ENCODE measurements around the gene MAML1. TPM values are rescaled to one million over a fixed set of nuclear protein-coding genes. Genes with fewer than 3 reads are reported as not detected.
A peak's percentile ranks its signal among the peaks of the same experiment; 100 is the strongest.
"Not testable (repeated sequence)": the region's sequence is repeated elsewhere in the genome, so short reads cannot be mapped to it uniquely, and the experiment has no call there.

The MAML1 gene
- total RNA-seq, 2 donors from 2014 or later = 26.9 to 28.0 TPM

DNA sequence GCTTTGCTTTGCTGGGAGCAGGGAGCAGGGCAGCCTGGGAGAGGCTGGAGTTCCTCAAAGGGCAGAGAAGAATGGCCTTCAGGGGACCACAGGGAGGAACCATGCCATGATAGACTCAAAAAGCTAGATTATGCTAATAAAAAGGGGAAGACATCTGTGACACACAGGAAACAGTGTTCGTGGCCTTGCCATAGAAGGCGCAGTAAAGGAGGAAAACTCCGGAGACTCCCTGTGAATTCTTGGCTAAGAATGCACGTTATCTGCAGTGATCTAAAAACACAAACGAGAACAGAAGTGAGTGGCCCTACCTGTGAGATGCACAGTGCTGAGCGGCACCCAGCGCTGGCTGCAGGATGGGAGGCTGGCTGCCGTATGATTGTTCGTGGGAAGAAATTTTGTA is 45.3 kb downstream of the MAML1 start:
- Mint-ChIP-seq H3K4me1 (ENCODE audit: low read depth) (no peaks in the 10 kb centered on the region), H3K4me3 (no peak overlapping the region), H3K27me3 (ENCODE audit: low read depth) (no peaks in the 10 kb centered on the region), H3K9me3 (no peaks in the 10 kb centered on the region), H3K36me3 (ENCODE audit: insufficient read depth in 2 of 2) (peaks cover 5 to 24% of the 10 kb centered on the region in 2 donors), H3K27ac (peak overlapping the region; percentile 49)
- DNase-seq (no peak), ATAC-seq (replicated peaks in 1 of 2) (no peak)

DNA sequence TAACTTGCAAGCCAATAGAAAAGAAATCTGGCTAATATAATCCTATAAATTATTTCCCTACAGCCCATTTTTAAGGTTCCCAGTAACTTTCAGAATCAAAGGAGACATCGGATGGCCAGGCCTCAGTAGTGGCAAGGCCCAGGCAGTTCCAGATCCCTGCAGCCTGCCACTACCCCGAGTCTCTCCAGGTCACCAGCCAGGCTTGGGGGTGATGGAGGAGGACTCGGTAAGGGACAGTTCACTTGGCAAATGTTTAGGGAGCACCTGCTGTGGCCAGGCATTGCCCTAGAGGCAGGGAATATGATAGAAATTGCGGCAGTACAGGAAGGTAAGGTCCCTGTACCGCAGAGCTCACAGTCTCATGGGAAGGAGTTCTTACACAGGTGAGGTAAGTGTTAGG is 46.0 kb downstream of the MAML1 start:
- no peak overlapping the region for H3K4me3 Mint-ChIP-seq

DNA sequence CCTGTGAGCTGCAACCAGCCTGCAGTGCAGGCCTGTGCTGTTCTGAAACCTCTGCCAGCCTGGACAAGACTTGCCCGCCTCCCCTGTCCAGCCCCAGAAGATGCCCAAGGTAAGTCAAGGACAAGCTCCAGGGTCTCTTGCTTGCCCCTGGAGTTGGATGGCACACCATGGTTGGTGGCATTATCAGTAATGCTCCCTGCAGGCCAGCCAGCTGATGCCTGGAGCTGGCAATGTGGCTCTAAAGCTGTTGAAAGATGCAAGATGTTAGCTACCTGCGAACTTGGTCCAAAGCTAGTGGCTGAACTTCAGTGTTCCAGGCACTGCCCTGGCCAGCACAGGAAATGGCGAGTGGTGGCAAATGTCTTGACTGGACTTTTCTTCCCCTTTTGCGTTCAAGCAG is 47.2 kb downstream of the MAML1 start:
- Mint-ChIP-seq H3K27ac (no peak overlapping the region), H3K4me3 (no peak overlapping the region), H3K27me3 (ENCODE audit: low read depth) (no peaks in the 10 kb centered on the region), H3K4me1 (ENCODE audit: low read depth) (no peaks in the 10 kb centered on the region), H3K36me3 (ENCODE audit: insufficient read depth in 2 of 2) (peaks cover 5 to 12% of the 10 kb centered on the region in 2 donors), H3K9me3 (no peaks in the 10 kb centered on the region)
- DNase-seq (no peak), ATAC-seq (replicated peaks in 1 of 2) (no peak)

More for the DNA sequence above, 46.0 kb downstream of the MAML1 start:
- Mint-ChIP-seq H3K4me1 (ENCODE audit: low read depth) (no peaks in the 10 kb centered on the region), H3K27me3 (ENCODE audit: low read depth) (no peaks in the 10 kb centered on the region), H3K9me3 (no peaks in the 10 kb centered on the region), H3K36me3 (ENCODE audit: insufficient read depth in 2 of 2) (peaks cover 5 to 19% of the 10 kb centered on the region in 2 donors), H3K27ac (peak overlapping the region; percentile 6)
- DNase-seq (no peak), ATAC-seq (replicated peaks in 1 of 2) (no peak)

DNA sequence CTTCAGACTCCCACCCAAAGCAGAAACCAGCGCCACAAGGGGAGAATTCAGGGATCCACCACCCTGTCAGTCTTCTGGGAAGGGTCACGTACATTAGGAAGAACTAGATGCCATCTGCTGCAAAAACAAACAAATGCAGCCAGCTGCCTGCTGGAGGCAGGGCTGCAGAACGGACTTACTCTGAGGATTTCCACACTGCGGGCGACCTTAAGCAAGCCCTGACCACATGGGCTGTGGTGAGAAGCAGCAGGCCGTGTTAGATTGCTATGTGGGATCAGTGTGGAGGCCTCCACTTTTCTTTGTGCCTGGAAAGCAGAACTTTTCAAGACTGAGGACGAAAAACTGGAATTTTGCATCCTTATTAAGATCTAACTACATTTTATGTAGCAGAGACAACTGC is 47.7 kb downstream of the MAML1 start:
- Mint-ChIP-seq H3K27ac (no peak overlapping the region), H3K4me3 (no peak overlapping the region), H3K9me3 (no peaks in the 10 kb centered on the region), H3K27me3 (ENCODE audit: low read depth) (no peaks in the 10 kb centered on the region), H3K4me1 (ENCODE audit: low read depth) (no peaks in the 10 kb centered on the region), H3K36me3 (ENCODE audit: insufficient read depth in 2 of 2) (peaks cover 5 to 12% of the 10 kb centered on the region in 2 donors)
- no peak for DNase-seq
- ATAC-seq (replicated peaks in 1 of 2) = no peak

DNA sequence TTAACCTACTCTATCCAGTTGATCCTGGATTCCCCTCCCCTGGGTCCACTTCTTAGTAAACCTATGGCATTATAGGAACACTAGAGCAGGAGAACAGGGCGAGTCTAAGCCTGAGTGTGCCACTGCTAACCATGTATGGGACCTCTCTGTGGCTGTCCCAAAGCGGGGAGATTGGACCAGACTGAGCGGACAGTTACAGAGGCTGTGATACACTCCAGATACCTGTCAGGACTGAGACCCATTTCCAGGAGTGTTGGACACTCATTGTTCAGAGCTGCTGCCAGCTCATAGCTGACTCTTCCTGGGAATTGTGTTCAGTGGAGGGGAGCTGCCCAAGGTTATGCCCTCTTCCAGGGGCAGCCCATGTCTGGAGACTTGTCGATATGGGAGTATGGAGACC is 49.2 kb downstream of the MAML1 start:
- ATAC-seq (replicated peaks in 1 of 2) = no peak
- no peak overlapping the region for H3K27ac Mint-ChIP-seq

DNA sequence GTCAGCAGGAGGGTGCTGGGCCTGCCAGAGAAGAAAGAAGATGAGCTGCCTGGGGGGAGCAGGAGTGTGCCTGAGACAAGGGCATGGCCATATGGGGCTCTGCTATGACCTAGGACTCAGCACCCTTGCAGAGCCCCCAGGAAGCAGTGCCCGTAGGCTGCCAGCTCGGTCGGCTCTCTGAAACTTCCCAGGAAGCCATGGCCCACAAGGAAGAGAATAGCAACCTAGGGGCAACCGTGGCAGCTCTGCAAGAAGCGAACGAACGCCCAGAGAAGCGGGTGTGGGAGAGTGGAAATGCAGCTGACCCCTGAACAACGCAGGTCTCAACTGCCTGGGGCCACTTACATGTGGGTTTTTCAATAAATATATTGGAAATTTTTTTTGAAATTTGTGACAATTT is 50.5 kb downstream of the MAML1 start:
- ATAC-seq (replicated peaks in 1 of 2) (no peak), DNase-seq (no peak)
- Mint-ChIP-seq H3K4me3 (no peak overlapping the region), H3K9me3 (no peaks in the 10 kb centered on the region), H3K4me1 (ENCODE audit: low read depth) (no peaks in the 10 kb centered on the region), H3K27ac (no peak overlapping the region), H3K36me3 (ENCODE audit: insufficient read depth in 2 of 2) (peaks cover 0 to 1% of the 10 kb centered on the region in 2 donors), H3K27me3 (ENCODE audit: low read depth) (no peaks in the 10 kb centered on the region)

More for the DNA sequence above, 49.2 kb downstream of the MAML1 start:
- H3K36me3 Mint-ChIP-seq (ENCODE audit: insufficient read depth in 2 of 2) = peaks cover 5 to 8% of the 10 kb centered on the region in 2 donors
- H3K27me3 Mint-ChIP-seq (ENCODE audit: low read depth) = no peaks in the 10 kb centered on the region
- H3K4me1 Mint-ChIP-seq (ENCODE audit: low read depth) = no peaks in the 10 kb centered on the region
- no peak overlapping the region for H3K4me3 Mint-ChIP-seq
- no peak for DNase-seq
- no peaks in the 10 kb centered on the region for H3K9me3 Mint-ChIP-seq

DNA sequence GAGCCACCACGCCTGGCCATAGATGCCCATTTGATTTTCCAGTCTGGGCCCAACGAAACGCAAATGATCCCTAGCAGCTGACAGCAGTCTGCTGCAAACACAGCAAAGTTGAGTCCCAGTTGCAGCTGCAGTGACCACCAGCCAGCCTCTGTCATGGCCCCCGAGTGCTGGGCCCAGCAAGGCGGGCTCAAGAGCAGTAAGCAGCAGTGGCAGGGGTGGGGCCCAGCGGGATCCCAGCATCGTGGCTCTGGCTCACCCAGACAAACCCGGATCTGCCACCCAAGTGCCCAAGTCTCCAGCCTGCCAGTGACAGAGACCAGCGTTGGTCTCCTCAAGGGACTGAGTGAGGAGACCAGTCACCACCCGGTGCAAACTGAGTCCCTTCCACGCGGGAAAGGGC is 54.2 kb downstream of the MAML1 start:
- H3K27me3 Mint-ChIP-seq (ENCODE audit: low read depth) = no peaks in the 10 kb centered on the region
- H3K4me1 Mint-ChIP-seq (ENCODE audit: low read depth) = no peaks in the 10 kb centered on the region
- no peak overlapping the region for H3K27ac Mint-ChIP-seq
- H3K4me3 Mint-ChIP-seq = no peak overlapping the region
- no peak for DNase-seq
- no peaks in the 10 kb centered on the region for H3K36me3 Mint-ChIP-seq (ENCODE audit: insufficient read depth in 2 of 2)
- H3K9me3 Mint-ChIP-seq = peaks cover 0 to 1% of the 10 kb centered on the region in 2 donors
- ATAC-seq (replicated peaks in 1 of 2) = no peak

DNA sequence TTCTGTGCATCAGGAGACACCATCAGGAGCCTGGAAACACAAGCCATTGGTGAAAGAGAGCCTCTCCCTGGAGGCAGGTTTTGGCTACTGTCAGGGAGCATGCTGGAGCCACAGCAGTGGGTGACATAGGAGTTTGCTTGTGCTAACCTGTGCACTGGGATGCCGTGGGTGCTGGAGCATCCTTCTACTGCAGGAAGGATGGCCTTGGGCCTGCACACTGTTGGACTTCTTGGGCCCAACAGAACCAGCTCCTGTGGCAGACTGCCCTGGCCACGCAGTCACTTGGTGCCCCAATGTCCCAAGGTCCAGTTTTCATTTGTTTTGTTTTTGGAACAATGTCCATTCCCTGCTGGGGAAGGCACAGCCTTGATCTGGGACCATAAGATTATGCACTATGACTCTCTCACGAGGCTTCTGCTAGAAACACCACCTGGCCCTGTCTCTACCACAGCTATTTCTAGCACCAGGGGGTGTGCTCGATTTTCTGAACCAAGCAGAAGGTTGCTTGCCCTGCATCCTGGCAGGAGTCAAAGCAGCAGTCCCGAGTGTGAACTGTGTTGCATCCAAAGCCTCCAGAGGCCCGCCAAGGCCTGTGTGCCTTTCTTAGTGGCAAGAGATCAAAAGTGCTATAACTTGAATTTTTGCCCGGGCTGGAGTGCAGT is 55.7 kb downstream of the MAML1 start:
- no peaks in the 10 kb centered on the region for H3K36me3 Mint-ChIP-seq (ENCODE audit: insufficient read depth in 2 of 2)
- no peaks in the 10 kb centered on the region for H3K27me3 Mint-ChIP-seq (ENCODE audit: low read depth)
- H3K27ac Mint-ChIP-seq = no peak overlapping the region
- no peak for ATAC-seq (replicated peaks in 1 of 2)
- DNase-seq = no peak
- H3K4me3 Mint-ChIP-seq = no peak overlapping the region
- peaks cover 8% of the 10 kb centered on the region for H3K4me1 Mint-ChIP-seq (ENCODE audit: low read depth)
- H3K9me3 Mint-ChIP-seq = peaks cover 0 to 1% of the 10 kb centered on the region in 2 donors

DNA sequence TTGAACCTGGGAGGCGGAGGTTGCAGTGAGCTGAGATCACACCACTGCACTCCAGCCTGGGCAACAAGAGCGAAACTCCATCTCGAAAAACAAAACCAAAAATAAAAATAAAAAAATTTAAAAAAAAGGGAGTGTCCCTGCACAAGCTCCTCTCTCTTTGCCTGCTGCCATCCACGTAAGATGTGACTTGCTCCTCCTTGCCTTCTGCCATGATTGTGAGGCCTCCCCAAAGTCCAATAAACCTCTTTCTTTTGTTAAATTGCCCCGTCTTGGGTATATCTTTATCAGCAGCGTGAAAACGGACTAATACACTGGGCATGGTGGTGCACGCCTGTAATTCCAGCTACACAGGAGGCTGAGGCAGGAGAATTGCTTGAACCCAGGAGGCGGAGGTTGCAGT is 56.7 kb downstream of the MAML1 start:
- peaks cover 18% of the 10 kb centered on the region for H3K4me1 Mint-ChIP-seq (ENCODE audit: low read depth)
- H3K4me3 Mint-ChIP-seq; H3K27ac Mint-ChIP-seq; H3K9me3 Mint-ChIP-seq; ATAC-seq (replicated peaks in 1 of 2); H3K36me3 Mint-ChIP-seq (ENCODE audit: insufficient read depth in 2 of 2); DNase-seq; H3K27me3 Mint-ChIP-seq (ENCODE audit: low read depth): not testable (repeated sequence)

DNA sequence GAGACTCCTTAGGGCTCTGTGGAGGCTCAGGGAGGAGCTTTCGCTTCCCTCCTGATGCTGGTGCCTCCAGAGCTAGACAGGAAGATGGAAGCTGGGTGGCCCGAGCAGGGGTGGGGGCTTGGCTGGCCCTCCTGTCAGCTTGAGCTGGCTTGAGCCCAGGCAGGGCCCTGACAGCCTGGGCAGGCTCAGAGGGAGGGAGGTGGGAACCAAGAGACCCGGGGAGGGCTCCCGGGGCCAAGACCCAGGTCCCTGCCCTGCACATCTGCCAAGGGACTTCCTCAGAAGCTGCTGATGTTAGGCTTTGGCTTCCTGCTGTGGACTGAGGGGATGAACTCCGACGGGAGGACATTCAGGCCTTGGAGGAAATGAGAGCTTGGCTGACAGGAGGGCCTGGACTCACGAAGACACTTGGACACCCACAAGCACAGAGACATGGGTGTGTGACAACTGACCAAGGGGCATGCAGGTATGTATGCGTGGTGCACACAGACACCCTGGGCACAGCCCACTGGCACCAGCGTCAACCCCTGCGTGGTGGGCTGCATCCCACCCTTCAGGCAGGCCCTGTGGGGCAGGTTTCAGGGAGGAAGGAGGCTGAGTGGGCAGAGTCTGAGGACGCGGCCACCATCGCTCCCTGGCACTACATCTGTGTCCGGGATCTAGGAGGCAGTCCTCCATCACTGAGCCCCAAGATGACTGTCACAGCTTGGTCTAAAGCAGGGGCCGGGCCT is 59.4 kb downstream of the MAML1 start:
- DNase-seq = no peak
- no peak for ATAC-seq (replicated peaks in 1 of 2)
- peaks cover 25% of the 10 kb centered on the region for H3K4me1 Mint-ChIP-seq (ENCODE audit: low read depth)
- peaks cover 0 to 1% of the 10 kb centered on the region in 2 donors for H3K9me3 Mint-ChIP-seq
- no peaks in the 10 kb centered on the region for H3K27me3 Mint-ChIP-seq (ENCODE audit: low read depth)
- H3K36me3 Mint-ChIP-seq (ENCODE audit: insufficient read depth in 2 of 2) = peaks cover 0 to 4% of the 10 kb centered on the region in 2 donors
- no peak overlapping the region for H3K27ac Mint-ChIP-seq
- no peak overlapping the region for H3K4me3 Mint-ChIP-seq

DNA sequence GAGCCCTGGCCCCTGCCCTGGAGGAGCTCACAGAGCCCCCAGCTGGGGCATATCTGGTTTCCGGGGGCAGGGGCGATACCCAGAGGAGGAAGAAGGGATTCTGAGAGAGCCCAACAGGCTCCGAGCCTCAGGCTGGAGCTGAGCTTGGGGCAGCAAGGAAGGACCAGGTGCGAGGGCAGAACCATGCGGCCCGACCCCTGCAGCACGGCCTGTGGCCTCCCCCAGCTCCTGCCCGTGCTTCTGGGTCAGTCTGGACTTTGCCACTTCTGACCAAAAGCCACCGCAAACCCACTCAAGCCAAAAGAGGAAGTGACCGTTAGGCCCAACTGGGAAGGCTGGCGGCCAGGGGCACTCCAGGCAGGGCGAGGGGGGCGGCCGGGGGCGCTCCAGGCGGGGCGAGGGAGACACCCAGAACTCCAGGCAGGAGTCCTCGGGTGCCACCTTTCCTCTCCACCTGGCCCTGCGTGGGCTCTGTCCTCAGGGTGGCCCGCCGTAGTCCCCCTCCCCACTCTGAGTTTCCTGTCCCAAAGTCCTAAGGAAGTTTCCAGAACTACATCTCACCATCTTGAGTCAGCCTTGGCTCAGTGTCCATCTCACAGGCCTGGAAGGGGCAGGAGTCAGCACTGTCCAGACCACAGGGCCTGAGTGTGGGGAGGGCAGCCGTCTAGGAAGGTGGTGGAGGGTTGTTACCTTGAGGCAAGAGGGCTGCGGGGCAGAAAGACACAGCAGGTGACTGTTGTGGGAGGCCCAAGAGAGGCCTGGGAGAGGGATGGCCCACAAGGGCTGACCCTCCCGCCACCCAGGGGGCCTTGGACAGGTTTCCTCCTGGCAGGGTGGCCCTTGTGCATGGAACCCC is 60.2 kb downstream of the MAML1 start:
- H3K27ac Mint-ChIP-seq = no peak overlapping the region
- ATAC-seq (replicated peaks in 1 of 2) (no peak), DNase-seq (no peak)

DNA sequence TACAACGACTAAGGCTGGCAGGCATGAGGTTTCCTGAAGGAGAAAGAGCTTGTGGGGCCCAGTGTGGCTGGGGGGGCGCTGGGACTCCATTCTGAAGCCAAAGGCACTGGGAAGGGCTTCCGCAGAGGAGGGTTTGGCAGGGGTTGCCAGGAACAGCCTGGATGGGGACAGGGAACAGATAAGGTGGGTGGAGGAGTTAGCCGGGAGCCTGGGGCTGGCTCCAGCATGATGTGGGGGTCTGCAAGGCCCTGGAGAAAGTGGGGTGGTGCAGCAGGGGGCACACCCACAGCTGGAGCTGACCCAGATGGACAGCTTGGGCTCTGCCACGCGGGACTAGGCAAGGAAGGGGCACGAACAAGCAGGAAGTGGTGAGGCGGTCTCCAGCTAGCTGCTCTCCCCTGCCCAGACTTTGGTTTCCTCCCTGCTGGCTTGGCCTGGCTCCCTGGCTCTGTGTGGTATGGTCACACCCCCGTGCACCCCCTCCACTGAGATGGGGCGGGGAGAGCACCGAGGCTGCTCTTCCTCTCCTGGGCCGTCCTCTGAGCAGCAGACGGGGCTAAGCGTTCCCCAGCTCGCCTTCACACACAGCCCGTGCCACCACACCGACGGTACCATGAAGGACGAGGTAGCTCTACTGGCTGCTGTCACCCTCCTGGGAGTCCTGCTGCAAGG is 61.0 kb downstream of the MAML1 start, which contains the start of gene LTC4S:
LTC4S (plus strand) TSS at position 519 of the 672 bp plus-strand sequence; CDS start at position 614, 95 bp downstream.
- Mint-ChIP-seq H3K4me1 (ENCODE audit: low read depth) (peaks cover 25% of the 10 kb centered on the region), H3K36me3 (ENCODE audit: insufficient read depth in 2 of 2) (peaks cover 0 to 7% of the 10 kb centered on the region in 2 donors), H3K9me3 (peaks cover 0 to 1% of the 10 kb centered on the region in 2 donors), H3K4me3 (peak within 1 kb of the TSS; percentile 63 to 65), H3K27me3 (ENCODE audit: low read depth) (no peaks in the 10 kb centered on the region), H3K27ac (no peak within 1 kb of the TSS)
- peak; percentile 13 to 14 for ATAC-seq (replicated peaks in 1 of 2)
- peak in 1 of 2 donors; percentile 49 for DNase-seq

More for the DNA sequence above, 60.2 kb downstream of the MAML1 start:
- H3K27me3 Mint-ChIP-seq (ENCODE audit: low read depth) = no peaks in the 10 kb centered on the region
- H3K36me3 Mint-ChIP-seq (ENCODE audit: insufficient read depth in 2 of 2) = peaks cover 0 to 7% of the 10 kb centered on the region in 2 donors
- H3K4me3 Mint-ChIP-seq = no peak overlapping the region
- peaks cover 0 to 1% of the 10 kb centered on the region in 2 donors for H3K9me3 Mint-ChIP-seq
- peaks cover 25% of the 10 kb centered on the region for H3K4me1 Mint-ChIP-seq (ENCODE audit: low read depth)
